GM19324 (cell line): ENCODE measurements around the gene MSRB2.

Experiments
- ATAC-seq: cut with Tn5 transposase; IDR thresholded peaks from one replicate; pipeline ENCODE4 v1.9.1; 2021; ENCODE audit warnings: mild to moderate bottlenecking, moderate library complexity; ENCODE audit not compliant: unreplicated experiment, low FRiP score

The MSRB2 gene

DNA sequence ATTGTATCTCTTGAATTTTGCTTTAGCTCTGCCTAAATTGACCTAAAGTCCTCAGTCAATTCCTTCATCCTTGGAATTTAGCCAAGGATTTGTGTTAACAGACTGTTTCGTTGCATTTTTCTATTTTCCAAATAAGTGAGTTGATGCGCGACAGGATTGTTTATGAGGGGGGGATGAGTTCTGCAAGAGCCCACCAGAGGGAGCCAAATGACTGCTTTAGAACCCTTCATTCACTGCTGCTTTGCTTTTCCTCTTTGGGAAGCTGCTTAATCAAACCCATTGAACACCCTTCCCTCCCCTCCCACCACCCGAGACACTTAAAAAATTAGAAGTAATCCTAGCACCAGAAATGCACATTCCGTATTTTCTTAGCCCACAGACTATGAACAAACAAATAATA is 63.0 kb downstream of the MSRB2 start:
- ATAC-seq, result no peak

DNA sequence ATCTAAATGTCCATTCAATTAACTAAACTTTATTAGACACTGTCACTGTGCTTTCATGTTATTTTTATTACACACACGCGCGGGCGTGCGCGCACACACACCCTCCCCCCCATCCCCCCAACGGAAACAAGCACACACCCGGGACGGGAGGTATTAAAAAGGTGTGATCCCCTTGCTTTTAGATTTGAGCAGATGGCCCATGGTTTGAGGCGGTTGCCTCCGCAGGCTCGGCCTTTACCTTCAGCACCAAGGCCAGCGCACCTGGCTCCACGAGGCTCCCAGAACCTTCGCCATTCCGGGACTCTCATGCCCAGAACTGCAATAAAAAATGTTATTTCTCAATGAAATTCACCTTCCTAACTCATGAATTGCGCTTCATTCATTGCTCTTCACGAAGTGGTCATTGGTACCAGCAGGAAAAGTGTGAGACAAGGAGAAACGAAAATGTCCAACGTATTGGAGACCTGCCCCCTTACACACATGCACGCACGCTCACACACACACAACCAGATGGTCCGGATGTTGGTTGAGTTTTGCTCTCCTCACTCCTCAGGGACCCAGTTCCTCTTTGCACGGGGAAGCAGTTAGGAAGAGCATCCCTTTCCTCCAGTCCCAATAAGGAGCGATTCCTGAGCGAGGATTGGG is 76.0 kb downstream of the MSRB2 start:
- no peak for ATAC-seq
